Colonic mucosa (tissue), 4 donors: Measurements from ENCODE around the gene GSG1L. TPM values are rescaled to one million over a fixed set of nuclear protein-coding genes. Genes with fewer than 3 reads are reported as not detected.

Experiments
- DNase-seq: peaks from one replicate; pipeline ENCODE4 v3.0.0-alpha.2; 2020
- H3K27ac ChIP-seq: fragments of 200-600 bp; one replicate; pipeline ENCODE4 v1.8.0; 2021
- H3K27me3 ChIP-seq: fragments of 200-600 bp; one replicate; pipeline ENCODE4 v1.8.0; 2021
- H3K36me3 ChIP-seq: fragments of 200-600 bp; one replicate; pipeline ENCODE4 v1.8.0; 2021
- H3K4me1 ChIP-seq: fragments of 200-600 bp; one replicate; pipeline ENCODE4 v1.8.0; 2021; ENCODE audit warnings: mild to moderate bottlenecking
- H3K4me3 ChIP-seq: fragments of 200-600 bp; one replicate; pipeline ENCODE4 v1.8.0; 2021
- H3K9ac ChIP-seq, 2 donors: one replicate each; pipeline ENCODE4 v1.7.0; 2013; ENCODE audit warnings: control low read depth in 2 of 2, low read depth in 2 of 2, low read length in 2 of 2
- H3K9me3 ChIP-seq: fragments of 200-600 bp; one replicate; pipeline ENCODE4 v1.8.0; 2021
- intact Hi-C: fragments of 100-400 bp; cut with DNase I; formaldehyde crosslinking; loops from one replicate; pipeline ENCODE4 v1.14.1; 2022
- total RNA-seq, 2 donors: library from RNA; stranded (reverse); fragmentation: NEBNext Ultra II Directional in 1 of 2; extraction: Animal tissue kit (Norgen Biotek cat#: 25700) in 1 of 2; gene quantifications; one replicate each; pipeline ENCODE4 v1.2.1, GENCODE V29; 2021
- TF ChIP-seq, protein P1 (sequence below): fragments of 200-600 bp; IDR thresholded peaks from one replicate; pipeline ENCODE4 v1.8.0; 2022; ENCODE audit warnings: antibody characterized with exemption, mild to moderate bottlenecking
- donor health status: healthy.
- donor health status: DM: no; HTN: no; CAD: no.
- donor health status: DM: no; HTN: no; CAD: no.

Gene GSG1L
- total RNA-seq, 2 donors from 2014 or later = 0.13 to 0.15 TPM

DNA sequence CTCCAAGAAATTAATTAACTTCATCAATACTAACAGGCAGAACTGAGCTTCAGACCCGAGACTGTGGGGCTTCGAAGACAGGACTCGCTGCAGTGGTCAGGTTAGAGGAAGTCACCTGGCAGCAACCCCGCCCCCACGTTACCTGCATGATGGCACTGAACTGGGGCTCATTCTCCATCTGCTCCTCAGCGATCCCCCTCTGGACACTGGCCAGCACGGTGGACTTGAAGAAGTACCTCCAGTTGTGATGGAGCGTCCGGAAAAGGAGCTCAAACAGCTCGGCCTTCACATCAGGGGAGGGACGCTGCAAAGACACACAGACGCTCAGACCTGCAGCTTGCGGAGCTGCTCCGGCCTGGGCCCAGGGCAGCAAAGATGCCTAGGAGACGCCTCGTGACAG lies 40.9 kb upstream of the GSG1L start:
- no peak for DNase-seq
- Histone ChIP-seq H3K36me3 (peaks cover 27% of the 10 kb centered on the region), H3K4me1 (no peaks in the 10 kb centered on the region), H3K4me3 (no peak overlapping the region), H3K27me3 (no peaks in the 10 kb centered on the region), H3K27ac (no peak overlapping the region), H3K9me3 (no peaks in the 10 kb centered on the region), H3K9ac (no peak overlapping the region)
- intact Hi-C loops = no loop called here
- TF ChIP-seq, protein P1, sequence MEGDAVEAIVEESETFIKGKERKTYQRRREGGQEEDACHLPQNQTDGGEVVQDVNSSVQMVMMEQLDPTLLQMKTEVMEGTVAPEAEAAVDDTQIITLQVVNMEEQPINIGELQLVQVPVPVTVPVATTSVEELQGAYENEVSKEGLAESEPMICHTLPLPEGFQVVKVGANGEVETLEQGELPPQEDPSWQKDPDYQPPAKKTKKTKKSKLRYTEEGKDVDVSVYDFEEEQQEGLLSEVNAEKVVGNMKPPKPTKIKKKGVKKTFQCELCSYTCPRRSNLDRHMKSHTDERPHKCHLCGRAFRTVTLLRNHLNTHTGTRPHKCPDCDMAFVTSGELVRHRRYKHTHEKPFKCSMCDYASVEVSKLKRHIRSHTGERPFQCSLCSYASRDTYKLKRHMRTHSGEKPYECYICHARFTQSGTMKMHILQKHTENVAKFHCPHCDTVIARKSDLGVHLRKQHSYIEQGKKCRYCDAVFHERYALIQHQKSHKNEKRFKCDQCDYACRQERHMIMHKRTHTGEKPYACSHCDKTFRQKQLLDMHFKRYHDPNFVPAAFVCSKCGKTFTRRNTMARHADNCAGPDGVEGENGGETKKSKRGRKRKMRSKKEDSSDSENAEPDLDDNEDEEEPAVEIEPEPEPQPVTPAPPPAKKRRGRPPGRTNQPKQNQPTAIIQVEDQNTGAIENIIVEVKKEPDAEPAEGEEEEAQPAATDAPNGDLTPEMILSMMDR = no peak

DNA sequence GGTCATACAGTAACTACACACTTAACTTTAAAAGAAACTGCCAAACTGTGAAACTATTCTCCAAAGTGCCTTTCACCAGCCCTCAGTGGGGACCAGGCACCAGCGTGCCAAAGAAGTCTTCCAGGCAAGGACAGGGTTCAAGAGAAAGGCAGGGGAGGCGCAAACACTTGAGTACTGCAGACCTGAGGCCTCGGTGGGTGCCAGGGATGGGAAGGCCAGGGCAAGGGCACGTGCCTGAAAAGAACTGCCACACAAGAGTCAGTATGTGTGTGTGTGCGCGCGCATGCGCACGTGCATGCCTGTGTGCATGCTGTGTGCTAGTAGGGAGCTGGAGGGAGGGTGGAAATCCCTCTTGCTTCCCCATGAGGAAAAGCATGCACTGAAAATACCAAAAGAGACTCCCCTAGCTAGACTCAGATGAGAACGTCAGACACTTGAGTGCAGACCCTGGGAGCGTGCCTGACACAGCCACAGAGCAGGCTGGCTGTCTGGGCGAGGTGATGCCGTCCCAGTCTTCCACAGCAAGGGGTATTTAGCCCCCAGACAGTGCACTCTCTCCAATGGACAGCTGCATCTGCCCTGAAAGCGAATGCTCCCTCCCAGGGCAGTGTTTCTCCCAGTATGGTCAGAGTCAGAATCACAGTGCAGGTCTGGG lies 40.1 kb upstream of the GSG1L start:
- no peak for DNase-seq
- H3K9me3 ChIP-seq = no peaks in the 10 kb centered on the region
- H3K4me1 ChIP-seq = no peaks in the 10 kb centered on the region
- H3K36me3 ChIP-seq = peaks cover 28% of the 10 kb centered on the region
- H3K9ac ChIP-seq = no peak overlapping the region
- TF ChIP-seq, protein P1 = no peak
- H3K27me3 ChIP-seq = no peaks in the 10 kb centered on the region
- intact Hi-C loops = no loop called here
- no peak overlapping the region for H3K4me3 ChIP-seq
- no peak overlapping the region for H3K27ac ChIP-seq

DNA sequence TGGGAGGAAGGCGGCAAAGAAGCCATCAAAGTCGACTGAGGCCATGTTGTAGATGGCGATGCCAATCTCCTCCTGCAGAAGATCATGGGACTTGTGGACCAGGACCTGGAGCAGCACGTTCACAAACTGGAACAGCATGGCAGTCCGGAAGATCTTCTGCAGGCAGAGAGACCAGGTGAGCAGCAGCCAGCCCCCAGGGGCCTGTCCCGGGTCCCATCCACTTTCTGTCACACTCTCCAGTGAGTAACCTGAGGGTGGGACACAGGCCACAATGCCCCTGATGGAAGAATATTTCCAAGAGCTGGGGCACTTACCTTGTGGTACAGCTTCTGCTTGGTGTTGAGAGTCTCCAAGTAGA lies 38.0 kb upstream of the GSG1L start:
- no peak overlapping the region for H3K27ac ChIP-seq
- intact Hi-C loops = no loop called here
- no peaks in the 10 kb centered on the region for H3K9me3 ChIP-seq
- H3K4me3 ChIP-seq = no peak overlapping the region
- H3K36me3 ChIP-seq = peaks cover 26% of the 10 kb centered on the region
- no peaks in the 10 kb centered on the region for H3K27me3 ChIP-seq
- H3K9ac ChIP-seq = no peak overlapping the region
- TF ChIP-seq, protein P1 = no peak
- no peak for DNase-seq
- H3K4me1 ChIP-seq = no peaks in the 10 kb centered on the region

DNA sequence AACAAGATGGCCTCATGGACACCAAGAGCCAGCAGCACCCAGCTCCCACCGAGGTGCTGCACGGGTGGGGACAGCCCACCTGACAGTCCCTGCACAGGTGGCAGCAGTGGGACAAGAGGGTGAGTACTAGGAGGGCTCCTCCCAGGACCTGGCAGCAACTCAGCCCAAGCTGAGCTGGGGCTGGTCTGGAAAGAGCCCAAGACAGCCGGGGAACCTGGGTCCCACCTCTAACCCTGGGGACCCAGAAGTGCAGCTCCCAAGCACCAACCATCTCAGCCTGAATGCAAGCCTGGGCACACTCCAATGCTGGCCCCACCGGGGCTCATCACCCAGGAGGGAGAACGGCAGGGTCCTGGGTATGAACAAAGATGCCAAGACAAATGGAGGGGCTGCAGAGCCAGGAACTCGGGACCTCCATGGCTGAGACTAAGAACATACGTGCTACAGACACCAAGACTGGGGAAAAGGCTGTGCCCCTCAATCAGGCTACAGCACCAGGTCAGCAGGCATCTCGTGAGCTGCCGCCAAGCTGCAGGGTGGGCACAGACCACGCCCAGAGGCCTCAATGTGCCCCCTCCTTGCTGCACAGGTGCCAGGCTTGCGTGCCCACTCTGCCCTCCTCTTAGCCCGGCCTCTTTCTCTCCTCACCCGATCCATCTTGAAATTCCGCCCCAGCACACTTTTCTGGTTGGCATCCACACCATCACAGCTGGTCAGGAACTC lies 37.5 kb upstream of the GSG1L start:
- Histone ChIP-seq H3K27ac (no peak overlapping the region), H3K36me3 (peaks cover 22% of the 10 kb centered on the region)

DNA sequence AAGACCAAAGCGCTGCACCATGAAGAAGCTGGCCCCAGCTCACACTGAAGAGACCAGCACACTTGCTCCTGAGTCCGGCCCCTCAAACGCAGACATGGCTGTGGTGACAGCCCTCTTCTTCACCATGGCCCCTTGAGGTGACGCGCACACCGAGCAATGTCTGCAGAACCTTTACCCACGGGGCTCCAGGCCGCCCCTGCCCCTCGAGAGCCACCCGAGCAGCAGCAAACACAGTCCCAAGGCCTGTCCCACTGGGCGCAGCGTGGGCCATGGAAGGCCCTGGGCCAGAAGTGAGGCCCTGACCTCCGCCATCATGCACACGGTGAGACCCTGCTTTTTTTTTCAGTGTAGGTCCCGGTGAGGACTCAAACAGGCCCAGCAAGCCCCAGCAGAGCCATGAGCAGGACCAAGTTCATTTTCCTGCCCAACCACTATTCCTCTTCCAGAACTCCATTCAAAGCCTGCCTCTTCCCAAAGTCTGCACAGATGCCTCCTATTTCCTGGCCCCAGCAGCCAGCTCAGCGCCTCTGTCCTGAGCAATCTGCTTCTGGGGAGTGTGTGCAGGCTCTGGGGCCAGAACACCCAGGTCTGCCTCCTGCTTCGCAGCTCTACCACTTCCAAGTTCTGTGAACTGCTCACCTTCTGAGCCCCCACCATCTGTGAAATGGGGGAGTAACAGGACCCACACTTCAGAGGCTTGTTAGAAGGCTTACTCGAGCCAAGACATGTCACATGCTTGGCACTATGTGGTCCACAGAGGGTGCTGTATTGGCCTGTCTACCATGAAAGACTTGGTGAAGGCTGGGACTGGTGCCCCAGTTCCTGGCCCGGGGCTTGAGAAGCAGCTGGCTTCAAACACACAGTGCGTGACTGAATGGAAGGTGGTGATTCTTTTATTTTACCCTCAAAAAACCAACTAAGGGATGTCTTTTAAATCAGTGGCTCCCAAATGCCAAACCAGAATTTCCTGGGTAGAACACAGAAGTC lies 35.7 kb upstream of the GSG1L start:
- no peak overlapping the region for H3K9ac ChIP-seq
- H3K36me3 ChIP-seq = peaks cover 22% of the 10 kb centered on the region
- no peaks in the 10 kb centered on the region for H3K9me3 ChIP-seq
- no peaks in the 10 kb centered on the region for H3K27me3 ChIP-seq
- DNase-seq = no peak
- intact Hi-C loops = no loop called here
- H3K4me1 ChIP-seq = no peaks in the 10 kb centered on the region
- no peak overlapping the region for H3K27ac ChIP-seq
- TF ChIP-seq, protein P1 = no peak
- no peak overlapping the region for H3K4me3 ChIP-seq

More for the DNA sequence above, 37.5 kb upstream of the GSG1L start:
- DNase-seq = no peak
- Histone ChIP-seq H3K27me3 (no peaks in the 10 kb centered on the region), H3K4me1 (no peaks in the 10 kb centered on the region), H3K9ac (no peak overlapping the region), H3K4me3 (no peak overlapping the region), H3K9me3 (no peaks in the 10 kb centered on the region)
- intact Hi-C loops = no loop called here
- TF ChIP-seq, protein P1 = no peak
